D721Med (cell line): ENCODE results near the gene LINS1.

Experiments
- DNase-seq: peaks from one replicate; pipeline ENCODE4 v3.0.0; 2011; ENCODE audit warnings: low spot score; ENCODE audit not compliant: insufficient read length
- FAIRE-seq: peaks from 2 replicates; lab custom pipeline; 2011; peaks lifted over from hg19 to GRCh38; lab: Jason Lieb, UNC
- TF ChIP-seq, protein P1 (sequence below): IDR thresholded peaks from 2 replicates; pipeline ENCODE4 v1.5.1; 2012; ENCODE audit warnings: mild to moderate bottlenecking, control low read depth; ENCODE audit not compliant: insufficient read depth; ENCODE audit errors: missing control alignments

Gene LINS1

DNA sequence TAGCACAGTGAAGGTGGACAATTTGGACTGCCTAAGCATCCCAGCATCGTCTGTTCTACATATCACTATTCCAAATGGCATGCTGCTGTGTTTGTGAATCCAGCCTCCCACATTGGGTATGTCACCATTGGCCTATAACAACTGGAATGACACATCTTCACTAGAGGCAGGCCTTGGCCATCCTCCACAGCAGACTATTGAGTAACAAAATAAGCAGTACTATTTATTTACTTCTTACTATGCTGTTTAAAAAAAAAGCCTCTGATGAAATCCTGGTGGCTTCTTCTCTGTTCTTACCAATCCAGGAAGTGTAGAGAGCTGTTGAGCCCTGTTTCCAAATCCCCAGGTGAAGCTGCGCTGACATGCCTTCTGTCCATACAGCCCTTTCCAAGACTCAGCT is 42.7 kb downstream of the LINS1 start:
- DNase-seq (no peak), FAIRE-seq (no peak)
- TF ChIP-seq, protein P1, sequence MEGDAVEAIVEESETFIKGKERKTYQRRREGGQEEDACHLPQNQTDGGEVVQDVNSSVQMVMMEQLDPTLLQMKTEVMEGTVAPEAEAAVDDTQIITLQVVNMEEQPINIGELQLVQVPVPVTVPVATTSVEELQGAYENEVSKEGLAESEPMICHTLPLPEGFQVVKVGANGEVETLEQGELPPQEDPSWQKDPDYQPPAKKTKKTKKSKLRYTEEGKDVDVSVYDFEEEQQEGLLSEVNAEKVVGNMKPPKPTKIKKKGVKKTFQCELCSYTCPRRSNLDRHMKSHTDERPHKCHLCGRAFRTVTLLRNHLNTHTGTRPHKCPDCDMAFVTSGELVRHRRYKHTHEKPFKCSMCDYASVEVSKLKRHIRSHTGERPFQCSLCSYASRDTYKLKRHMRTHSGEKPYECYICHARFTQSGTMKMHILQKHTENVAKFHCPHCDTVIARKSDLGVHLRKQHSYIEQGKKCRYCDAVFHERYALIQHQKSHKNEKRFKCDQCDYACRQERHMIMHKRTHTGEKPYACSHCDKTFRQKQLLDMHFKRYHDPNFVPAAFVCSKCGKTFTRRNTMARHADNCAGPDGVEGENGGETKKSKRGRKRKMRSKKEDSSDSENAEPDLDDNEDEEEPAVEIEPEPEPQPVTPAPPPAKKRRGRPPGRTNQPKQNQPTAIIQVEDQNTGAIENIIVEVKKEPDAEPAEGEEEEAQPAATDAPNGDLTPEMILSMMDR, result no peak

DNA sequence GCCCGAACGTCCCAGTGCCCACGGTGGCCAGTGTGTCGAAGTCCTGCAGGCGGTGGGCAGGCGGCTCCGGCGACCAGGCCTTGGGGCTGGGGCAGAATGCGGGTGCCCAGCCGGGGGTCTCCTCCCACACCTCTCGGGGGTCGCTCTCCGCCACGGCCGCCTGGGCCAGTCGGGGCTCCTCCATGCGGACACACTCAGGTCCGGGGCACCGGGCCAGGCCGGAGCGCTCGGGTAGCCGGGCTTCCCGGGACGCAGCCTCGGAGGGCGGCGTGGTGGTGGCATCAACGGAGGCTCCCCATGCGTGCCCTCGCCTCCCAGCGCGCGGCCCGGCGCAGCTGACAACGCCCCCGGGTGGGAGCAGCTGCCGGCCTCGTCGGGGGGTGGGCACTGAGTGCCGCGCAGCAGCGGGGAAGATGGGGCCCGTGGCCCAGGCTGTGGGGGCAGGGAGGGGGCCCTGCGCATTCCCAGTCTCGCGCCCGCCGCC is 43.2 kb downstream of the LINS1 start:
- TF ChIP-seq, protein P1, result no peak
- FAIRE-seq (no peak), DNase-seq (no peak)

GRCh38 chr15:100553468-100553867 is 48.5 kb downstream of the LINS1 start:
- no peak for DNase-seq
- TF ChIP-seq, protein P1, result no peak
- FAIRE-seq, result no peak

DNA sequence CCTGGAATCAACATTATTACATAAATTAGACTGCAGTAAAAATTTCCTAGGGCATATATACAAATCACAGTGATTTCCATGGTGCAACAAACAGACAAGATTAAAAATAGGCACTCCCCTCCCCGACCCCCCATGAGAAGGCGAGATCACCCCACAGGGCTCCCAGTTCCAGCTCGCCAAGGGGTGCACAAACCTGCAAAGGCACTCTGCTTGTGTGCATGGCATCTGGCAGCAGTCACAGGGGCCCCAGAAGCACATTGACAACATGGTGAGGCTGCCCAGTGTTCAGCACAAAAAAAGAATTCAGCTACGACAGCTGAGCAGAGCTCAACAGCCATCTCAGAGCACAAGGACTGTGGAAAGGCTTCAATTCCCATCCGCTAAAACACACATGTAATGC is 54.0 kb downstream of the LINS1 start:
- DNase-seq (no peak), FAIRE-seq (no peak)
- TF ChIP-seq, protein P1, result no peak

GRCh38 chr15:100544946-100545345 is 57.0 kb downstream of the LINS1 start:
- DNase-seq, result no peak
- TF ChIP-seq, protein P1, result no peak
- FAIRE-seq, result no peak

GRCh38 chr15:100544338-100544841 is 57.6 kb downstream of the LINS1 start:
- no peak for FAIRE-seq
- DNase-seq, result no peak
- TF ChIP-seq, protein P1, result no peak

DNA sequence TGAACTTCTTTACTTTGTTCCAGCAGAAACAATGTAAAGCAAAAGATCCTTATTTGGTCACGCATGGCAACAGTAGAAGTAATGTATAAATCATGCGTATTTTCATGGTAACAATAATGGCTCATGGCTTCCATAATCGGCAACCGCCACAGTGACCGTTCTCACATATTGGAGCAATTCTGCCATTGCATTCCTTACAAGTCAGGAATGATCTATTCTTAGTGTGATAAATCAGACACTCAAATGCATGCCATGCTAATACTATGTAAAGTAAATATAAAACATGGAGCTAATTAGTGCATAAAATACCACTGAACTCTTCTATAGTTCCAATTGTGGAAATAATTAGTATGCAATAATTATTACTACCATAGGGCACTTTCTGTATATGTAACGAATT is 59.7 kb downstream of the LINS1 start:
- FAIRE-seq (no peak), DNase-seq (no peak)
- TF ChIP-seq, protein P1, result no peak
